ENCODE measurements around the gene SMTN. TPM values are rescaled to one million over a fixed set of nuclear protein-coding genes. Genes with fewer than 3 reads are reported as not detected.
"Not testable (repeated sequence)": the region's sequence is repeated elsewhere in the genome, so short reads cannot be mapped to it uniquely, and the experiment has no call there.

The SMTN gene
- total RNA-seq, 1 experiment from 2014 or later: 80.2 TPM

DNA sequence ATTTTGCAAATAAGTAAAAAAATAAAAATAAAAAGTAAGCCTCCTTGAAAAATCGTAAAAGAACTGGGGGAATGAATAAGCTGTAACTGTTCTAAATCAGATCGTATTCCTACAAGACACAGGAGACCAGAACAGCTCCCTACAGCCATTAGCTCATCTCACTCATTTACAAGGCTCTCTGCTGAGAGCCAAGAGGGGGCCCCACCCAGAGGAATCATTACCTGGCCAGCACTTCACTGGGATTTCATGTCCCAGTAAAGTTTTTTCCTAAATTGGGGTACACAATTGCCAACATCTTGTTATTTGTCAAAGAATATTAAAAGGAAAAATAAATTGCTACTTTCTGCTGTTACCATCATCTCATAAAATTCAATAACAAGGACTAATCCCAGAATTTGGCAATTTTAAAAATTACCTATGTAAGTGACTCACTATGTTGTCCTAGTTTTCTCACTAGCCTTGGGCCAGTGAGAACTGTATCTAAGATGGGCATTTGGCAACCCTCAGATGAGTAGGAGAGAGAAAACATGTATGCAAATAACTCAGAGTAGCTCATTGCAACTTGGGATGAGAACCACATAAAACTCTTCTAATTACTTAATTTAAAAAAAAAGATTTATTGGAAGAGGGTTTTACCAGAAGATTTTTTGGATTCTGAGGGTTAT lies 18.4 kb upstream of the SMTN start:
- peak; percentile 83 for DNase-seq (ENCODE audit: unreplicated experiment)
- TF ChIP-seq, protein P1, sequence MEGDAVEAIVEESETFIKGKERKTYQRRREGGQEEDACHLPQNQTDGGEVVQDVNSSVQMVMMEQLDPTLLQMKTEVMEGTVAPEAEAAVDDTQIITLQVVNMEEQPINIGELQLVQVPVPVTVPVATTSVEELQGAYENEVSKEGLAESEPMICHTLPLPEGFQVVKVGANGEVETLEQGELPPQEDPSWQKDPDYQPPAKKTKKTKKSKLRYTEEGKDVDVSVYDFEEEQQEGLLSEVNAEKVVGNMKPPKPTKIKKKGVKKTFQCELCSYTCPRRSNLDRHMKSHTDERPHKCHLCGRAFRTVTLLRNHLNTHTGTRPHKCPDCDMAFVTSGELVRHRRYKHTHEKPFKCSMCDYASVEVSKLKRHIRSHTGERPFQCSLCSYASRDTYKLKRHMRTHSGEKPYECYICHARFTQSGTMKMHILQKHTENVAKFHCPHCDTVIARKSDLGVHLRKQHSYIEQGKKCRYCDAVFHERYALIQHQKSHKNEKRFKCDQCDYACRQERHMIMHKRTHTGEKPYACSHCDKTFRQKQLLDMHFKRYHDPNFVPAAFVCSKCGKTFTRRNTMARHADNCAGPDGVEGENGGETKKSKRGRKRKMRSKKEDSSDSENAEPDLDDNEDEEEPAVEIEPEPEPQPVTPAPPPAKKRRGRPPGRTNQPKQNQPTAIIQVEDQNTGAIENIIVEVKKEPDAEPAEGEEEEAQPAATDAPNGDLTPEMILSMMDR (IDR thresholded peaks at IDR 0.05; ENCODE audit: unreplicated experiment): no peak
- Mint-ChIP-seq H3K36me3 (ENCODE audit: insufficient read depth, unreplicated experiment) (no peaks in the 10 kb centered on the region), H3K27me3 (ENCODE audit: insufficient read depth, unreplicated experiment) (no peaks in the 10 kb centered on the region), H3K9me3 (ENCODE audit: unreplicated experiment) (no peaks in the 10 kb centered on the region), H3K4me1 (ENCODE audit: insufficient read depth, unreplicated experiment) (peaks cover 7% of the 10 kb centered on the region), H3K27ac (ENCODE audit: low read depth, unreplicated experiment) (peak overlapping the region; percentile 82), H3K4me3 (ENCODE audit: unreplicated experiment) (no peak overlapping the region)
- ChIA-PET POLR2A (interaction anchor here (0.6 to 5.7 kb wide), 18 partner anchors 9 to 396 kb away, joined by 3 to 80 read pairs (median 4); partner anchors contain the start of genes MORC2, SELENOM, SMTN and TUG1), CTCF (interaction anchor here (0.6 to 1.4 kb wide), 6 partner anchors 12 to 225 kb away, joined by 3 to 7 read pairs (median 5); partner anchors contain the start of gene SMTN)
- BruUV-seq (replicated peaks): no TSS peak
- intact Hi-C loops (cut with micrococcal nuclease): no loop called here

DNA sequence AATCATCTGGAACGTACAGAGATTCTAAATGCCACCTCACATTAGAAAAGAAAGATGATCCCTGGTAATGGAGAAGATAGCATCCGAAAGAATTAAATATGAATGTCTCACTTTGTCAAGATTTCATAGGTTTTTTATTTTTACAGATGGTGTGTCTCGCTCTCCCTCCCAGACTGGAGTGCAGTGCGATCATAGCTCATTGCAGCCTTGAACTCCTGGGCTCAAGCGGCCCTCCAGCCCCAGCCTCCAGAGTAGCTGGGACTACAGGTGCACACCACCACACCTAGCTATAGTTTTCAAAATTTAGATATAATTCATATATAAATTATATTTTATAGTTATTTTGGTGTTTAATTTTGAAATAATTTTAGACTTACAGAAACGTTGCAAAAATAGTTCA lies 16.7 kb upstream of the SMTN start:
- Mint-ChIP-seq H3K27me3 (ENCODE audit: insufficient read depth, unreplicated experiment) (no peaks in the 10 kb centered on the region), H3K36me3 (ENCODE audit: insufficient read depth, unreplicated experiment) (no peaks in the 10 kb centered on the region), H3K4me1 (ENCODE audit: insufficient read depth, unreplicated experiment) (peaks cover 7% of the 10 kb centered on the region), H3K4me3 (ENCODE audit: unreplicated experiment) (no peak overlapping the region), H3K9me3 (ENCODE audit: unreplicated experiment) (no peaks in the 10 kb centered on the region), H3K27ac (ENCODE audit: low read depth, unreplicated experiment) (no peak overlapping the region)
- ChIA-PET CTCF (interaction anchor here (0.5 to 1.8 kb wide), 7 partner anchors 10 to 301 kb away, joined by 3 to 6 read pairs (median 4); no protein-coding TSS in a partner anchor), POLR2A (interaction anchor here (1.0 to 5.7 kb wide), 3 partner anchors 9 to 28 kb away, joined by 4 to 80 read pairs (median 7); partner anchors contain the start of gene SMTN)
- no peak for DNase-seq (ENCODE audit: unreplicated experiment)
- no TSS peak for BruUV-seq (replicated peaks)
- TF ChIP-seq, protein P1 (IDR thresholded peaks at IDR 0.05; ENCODE audit: unreplicated experiment): no peak
- intact Hi-C loops (cut with micrococcal nuclease): no loop called here

DNA sequence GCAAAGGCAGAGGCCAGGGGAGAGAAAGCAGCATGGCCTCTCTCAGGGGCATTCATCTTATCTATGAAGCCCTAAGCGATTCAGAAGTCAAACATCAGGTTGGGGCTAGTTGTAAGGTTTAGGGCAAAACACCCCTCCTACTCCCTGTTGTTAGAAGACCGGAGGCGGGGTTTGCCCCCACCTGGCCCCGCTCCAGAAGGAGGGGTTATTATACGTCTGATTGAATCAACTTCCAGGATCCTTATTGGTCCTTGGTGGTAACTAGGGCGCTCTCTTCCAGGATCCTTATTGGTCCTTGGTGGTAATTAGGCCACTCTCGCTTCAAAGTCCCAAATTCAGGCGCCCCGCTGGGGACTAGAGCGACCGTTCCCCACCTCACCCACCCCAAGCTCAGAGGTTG lies 12.1 kb upstream of the SMTN start:
- intact Hi-C loops (cut with micrococcal nuclease): no loop called here
- ChIA-PET POLR2A (no interaction called here), CTCF (no interaction called here)
- Mint-ChIP-seq H3K4me3 (ENCODE audit: unreplicated experiment) (no peak overlapping the region), H3K9me3 (ENCODE audit: unreplicated experiment) (no peaks in the 10 kb centered on the region), H3K27ac (ENCODE audit: low read depth, unreplicated experiment) (no peak overlapping the region), H3K4me1 (ENCODE audit: insufficient read depth, unreplicated experiment) (no peaks in the 10 kb centered on the region), H3K27me3 (ENCODE audit: insufficient read depth, unreplicated experiment) (no peaks in the 10 kb centered on the region), H3K36me3 (ENCODE audit: insufficient read depth, unreplicated experiment) (no peaks in the 10 kb centered on the region)
- no peak for DNase-seq (ENCODE audit: unreplicated experiment)
- no TSS peak for BruUV-seq (replicated peaks)
- TF ChIP-seq, protein P1 (IDR thresholded peaks at IDR 0.05; ENCODE audit: unreplicated experiment): no peak

DNA sequence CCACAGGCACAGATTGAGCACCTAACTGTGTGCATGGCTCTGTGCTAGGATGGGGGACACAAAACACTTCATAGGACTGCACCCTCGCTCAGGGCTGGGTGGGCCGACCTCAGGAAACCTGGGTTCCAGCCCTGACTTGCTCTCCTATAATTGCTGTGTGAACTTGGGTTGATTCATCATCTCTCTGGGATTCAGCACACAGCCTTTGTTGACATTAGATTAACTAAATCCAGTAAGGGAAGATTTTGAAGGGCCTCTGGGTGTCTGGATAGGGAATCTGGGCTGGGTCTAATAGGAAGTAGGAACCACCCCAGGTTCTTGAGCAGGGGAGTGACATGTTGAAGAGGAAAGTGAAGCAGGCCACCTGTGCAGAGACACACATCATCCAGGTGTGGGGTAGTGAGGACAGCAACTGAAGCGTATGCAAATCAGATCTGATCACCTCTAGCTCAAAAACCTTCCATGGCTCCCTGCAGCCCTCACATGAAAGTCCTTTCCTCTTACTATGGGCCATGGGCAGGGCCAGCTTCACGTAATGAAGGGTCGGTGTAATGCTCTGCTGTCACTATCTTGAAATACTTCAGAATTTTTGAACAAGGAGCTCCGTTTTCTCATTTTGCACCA lies 11.3 kb upstream of the SMTN start:
- H3K4me3 Mint-ChIP-seq (ENCODE audit: unreplicated experiment); BruUV-seq (replicated peaks); H3K9me3 Mint-ChIP-seq (ENCODE audit: unreplicated experiment); DNase-seq (ENCODE audit: unreplicated experiment); intact Hi-C loops (cut with micrococcal nuclease); H3K4me1 Mint-ChIP-seq (ENCODE audit: insufficient read depth, unreplicated experiment); POLR2A ChIA-PET; H3K36me3 Mint-ChIP-seq (ENCODE audit: insufficient read depth, unreplicated experiment); H3K27ac Mint-ChIP-seq (ENCODE audit: low read depth, unreplicated experiment); H3K27me3 Mint-ChIP-seq (ENCODE audit: insufficient read depth, unreplicated experiment): not testable (repeated sequence)
- CTCF ChIA-PET: interaction anchor here (0.8 kb wide), 1 partner anchor 33 kb away, joined by 5 read pairs; no protein-coding TSS in a partner anchor

DNA sequence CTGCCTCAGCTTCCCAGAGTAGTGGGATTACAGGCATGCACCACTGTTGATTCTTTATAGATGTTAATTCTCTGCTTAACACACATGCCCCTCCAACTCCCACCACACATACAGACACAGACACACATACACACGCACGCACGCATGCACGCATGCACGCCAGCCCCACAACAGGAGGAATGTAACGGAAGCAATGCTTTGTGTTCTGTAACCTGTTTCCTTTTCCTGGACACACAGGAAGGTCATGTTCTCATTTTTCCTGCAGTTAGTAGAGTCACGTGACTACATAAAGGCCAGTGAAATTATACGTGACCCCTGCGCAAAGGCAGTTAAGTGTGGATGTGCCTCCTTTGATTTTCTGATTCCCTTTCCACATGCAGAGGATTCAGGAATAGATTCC lies 8.0 kb upstream of the SMTN start:
- H3K4me3 Mint-ChIP-seq (ENCODE audit: unreplicated experiment); H3K27ac Mint-ChIP-seq (ENCODE audit: low read depth, unreplicated experiment); DNase-seq (ENCODE audit: unreplicated experiment); H3K4me1 Mint-ChIP-seq (ENCODE audit: insufficient read depth, unreplicated experiment); BruUV-seq (replicated peaks); H3K36me3 Mint-ChIP-seq (ENCODE audit: insufficient read depth, unreplicated experiment); H3K9me3 Mint-ChIP-seq (ENCODE audit: unreplicated experiment); intact Hi-C loops (cut with micrococcal nuclease); H3K27me3 Mint-ChIP-seq (ENCODE audit: insufficient read depth, unreplicated experiment): not testable (repeated sequence)
- ChIA-PET POLR2A (interaction anchor here (0.7 to 1.9 kb wide), 3 partner anchors 10 to 195 kb away, joined by 3 to 7 read pairs (median 3); no protein-coding TSS in a partner anchor), CTCF (interaction anchor here (0.5 to 0.8 kb wide), 2 partner anchors 34 to 128 kb away, joined by 3 to 5 read pairs; partner anchors contain the start of gene SELENOM)

DNA sequence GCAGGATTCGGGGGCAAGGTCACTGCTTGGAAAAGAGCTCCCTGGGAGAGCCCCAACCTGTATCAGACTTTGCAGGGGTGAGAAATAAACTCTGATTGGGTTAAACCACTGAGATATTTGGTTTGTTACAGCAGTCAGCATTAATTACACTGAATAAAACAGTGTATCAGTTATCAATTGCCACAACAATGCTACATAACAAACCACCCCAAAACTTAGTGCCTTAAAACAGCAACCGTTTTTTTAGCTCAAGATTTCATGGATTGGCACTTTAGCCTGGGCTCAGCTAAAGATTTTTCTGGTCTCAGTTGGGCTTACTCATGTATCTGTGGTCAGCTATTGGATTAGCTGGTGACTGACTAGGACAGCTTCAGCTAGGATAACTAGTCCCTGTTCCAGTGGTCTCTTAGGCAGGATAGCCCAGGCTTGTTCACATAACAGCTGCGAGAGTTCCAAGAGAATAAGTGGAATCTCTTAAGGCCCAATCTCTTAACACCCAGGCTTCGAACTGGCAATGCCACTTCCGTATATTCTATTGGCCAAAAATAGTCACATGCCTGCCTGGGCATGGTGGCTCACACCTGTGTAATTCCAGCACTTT lies 7.5 kb upstream of the SMTN start:
- BruUV-seq (replicated peaks); intact Hi-C loops (cut with micrococcal nuclease); H3K27ac Mint-ChIP-seq (ENCODE audit: low read depth, unreplicated experiment); H3K36me3 Mint-ChIP-seq (ENCODE audit: insufficient read depth, unreplicated experiment); DNase-seq (ENCODE audit: unreplicated experiment); H3K4me3 Mint-ChIP-seq (ENCODE audit: unreplicated experiment); H3K9me3 Mint-ChIP-seq (ENCODE audit: unreplicated experiment); H3K27me3 Mint-ChIP-seq (ENCODE audit: insufficient read depth, unreplicated experiment); H3K4me1 Mint-ChIP-seq (ENCODE audit: insufficient read depth, unreplicated experiment); CTCF ChIA-PET: not testable (repeated sequence)
- POLR2A ChIA-PET: interaction anchor here (0.7 to 1.9 kb wide), 3 partner anchors 11 to 195 kb away, joined by 3 to 7 read pairs (median 3); no protein-coding TSS in a partner anchor

Data from MCF 10A (cell line).